ENCODE results near the gene USH1G. TPM values are rescaled to one million over a fixed set of nuclear protein-coding genes. Genes with fewer than 3 reads are reported as not detected.
"Not testable (repeated sequence)": the region's sequence is repeated elsewhere in the genome, so short reads cannot be mapped to it uniquely, and the experiment has no call there.

USH1G gene
- total and polyA plus RNA-seq, 2 of the 13 experiments (the other 11 are each of a cell fraction or from before 2014, with no cell fraction given): 0.04 TPM; not detected in 1

- H3K36me3 ChIP-seq (replicated peaks in 1 of 2; ENCODE audit: control insufficient read depth in 1 of 2, insufficient read depth in 2 of 2, low read length in 2 of 2); H3K79me2 ChIP-seq (ENCODE audit: insufficient read depth, low read length); H3K9me3 ChIP-seq (ENCODE audit: low read length); DNase-seq (ENCODE audit: low spot score); H3K27ac ChIP-seq (ENCODE audit: extremely low read length, insufficient read depth, low read length); FAIRE-seq; H3K4me2 ChIP-seq (ENCODE audit: low read depth, low read length); CTCF ChIA-PET (ENCODE audit: low intra/inter-chr PET ratio, low total read pairs); H3K9ac ChIP-seq (ENCODE audit: insufficient read depth, low read depth, low read length); BruUV-seq (replicated peaks); ATAC-seq; in situ Hi-C loops (cut with HindIII; ENCODE audit: extremely low pct_ligation_motif_present, low pct_unique_long_range_greater_than_20kb); intact Hi-C loops (cut with micrococcal nuclease; ENCODE audit: unreplicated experiment); H3K4me3 ChIP-seq (replicated peaks in 1 of 3; ENCODE audit: insufficient read depth in 1 of 3, low read depth in 2 of 3, low read length in 3 of 3); H4K20me1 ChIP-seq (ENCODE audit: insufficient read depth, low read length); H2AFZ ChIP-seq (ENCODE audit: low read length): not testable (repeated sequence)
- peaks cover 5 to 32% of the 10 kb centered on the region in 2 experiments for H3K27me3 ChIP-seq (ENCODE audit: control insufficient read depth in 1 of 2, insufficient read depth in 2 of 2, low read length in 2 of 2)
- WGBS (ENCODE audit: low lambda C conversion rate): 33% methylated on average over 5 of the region's 6 CpGs
- H3K4me1 ChIP-seq (ENCODE audit: insufficient read depth, low read length): peaks cover 14% of the 10 kb centered on the region; the same call in 1 of the 2 replicates
- POLR2A ChIA-PET: interaction anchor here (1.4 to 2.0 kb wide), 2 partner anchors 33 to 55 kb away, joined by 3 to 12 read pairs; partner anchors contain the start of gene FDXR
- TF ChIP-seq NFYB (CRISPR knock-in tag; IDR thresholded peaks at IDR 0.05): peak; percentile 77
- TF ChIP-seq NFYC (CRISPR knock-in tag; IDR thresholded peaks at IDR 0.05): peak; percentile 69
Observed at GRCh38 chr17:74906214-74906793, 16.8 kb downstream of the USH1G start.

GRCh38 chr17:74904687-74905409 lies 18.2 kb downstream of the USH1G start:
- DNase-seq (ENCODE audit: low spot score) (no peak), ATAC-seq (no peak), FAIRE-seq (no peak)
- Histone ChIP-seq H3K9me3 (ENCODE audit: low read length) (no peaks in the 10 kb centered on the region), H3K27ac (ENCODE audit: extremely low read length, insufficient read depth, low read length) (no peak overlapping the region), H3K4me3 (replicated peaks in 1 of 3; ENCODE audit: insufficient read depth in 1 of 3, low read depth in 2 of 3, low read length in 3 of 3) (no peak overlapping the region), H4K20me1 (ENCODE audit: insufficient read depth, low read length) (no peaks in the 10 kb centered on the region), H3K36me3 (replicated peaks in 1 of 2; ENCODE audit: control insufficient read depth in 1 of 2, insufficient read depth in 2 of 2, low read length in 2 of 2) (no peaks in the 10 kb centered on the region), H3K79me2 (ENCODE audit: insufficient read depth, low read length) (no peaks in the 10 kb centered on the region), H3K9ac (ENCODE audit: insufficient read depth, low read depth, low read length) (no peak overlapping the region), H3K4me2 (ENCODE audit: low read depth, low read length) (no peak overlapping the region), H2AFZ (ENCODE audit: low read length) (no peak overlapping the region), H3K27me3 (ENCODE audit: control insufficient read depth in 1 of 2, insufficient read depth in 2 of 2, low read length in 2 of 2) (peaks cover 9 to 47% of the 10 kb centered on the region in 2 experiments), H3K4me1 (ENCODE audit: insufficient read depth, low read length) (0 out of 2 replicates have a peak, but pooled peaks cover 6% of the 10 kb centered on the region)
- in situ Hi-C loops (cut with HindIII; ENCODE audit: extremely low pct_ligation_motif_present, low pct_unique_long_range_greater_than_20kb): no loop called here
- intact Hi-C loops (cut with micrococcal nuclease; ENCODE audit: unreplicated experiment): no loop called here
- no TSS peak for BruUV-seq (replicated peaks)
- ChIA-PET CTCF (ENCODE audit: low intra/inter-chr PET ratio, low total read pairs) (no interaction called here), POLR2A (no interaction called here)
- no peak for TF ChIP-seq ZNF124 (CRISPR knock-in tag; IDR thresholded peaks at IDR 0.05)
- peak; percentile 93 for TF ChIP-seq ZNF768 (CRISPR knock-in tag; IDR thresholded peaks at IDR 0.05)
- WGBS (ENCODE audit: low lambda C conversion rate): 31% methylated on average over 4 of the region's 7 CpGs

Measured in HepG2 (cell line).